Measurements from ENCODE around the gene CREM.

- TF ChIP-seq, protein P1, sequence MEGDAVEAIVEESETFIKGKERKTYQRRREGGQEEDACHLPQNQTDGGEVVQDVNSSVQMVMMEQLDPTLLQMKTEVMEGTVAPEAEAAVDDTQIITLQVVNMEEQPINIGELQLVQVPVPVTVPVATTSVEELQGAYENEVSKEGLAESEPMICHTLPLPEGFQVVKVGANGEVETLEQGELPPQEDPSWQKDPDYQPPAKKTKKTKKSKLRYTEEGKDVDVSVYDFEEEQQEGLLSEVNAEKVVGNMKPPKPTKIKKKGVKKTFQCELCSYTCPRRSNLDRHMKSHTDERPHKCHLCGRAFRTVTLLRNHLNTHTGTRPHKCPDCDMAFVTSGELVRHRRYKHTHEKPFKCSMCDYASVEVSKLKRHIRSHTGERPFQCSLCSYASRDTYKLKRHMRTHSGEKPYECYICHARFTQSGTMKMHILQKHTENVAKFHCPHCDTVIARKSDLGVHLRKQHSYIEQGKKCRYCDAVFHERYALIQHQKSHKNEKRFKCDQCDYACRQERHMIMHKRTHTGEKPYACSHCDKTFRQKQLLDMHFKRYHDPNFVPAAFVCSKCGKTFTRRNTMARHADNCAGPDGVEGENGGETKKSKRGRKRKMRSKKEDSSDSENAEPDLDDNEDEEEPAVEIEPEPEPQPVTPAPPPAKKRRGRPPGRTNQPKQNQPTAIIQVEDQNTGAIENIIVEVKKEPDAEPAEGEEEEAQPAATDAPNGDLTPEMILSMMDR (IDR thresholded peaks at IDR 0.05; ENCODE audit: low read depth, low read length) = no peak
- TF ChIP-seq EZH2phosphoT487 (IDR thresholded peaks at IDR 0.05; ENCODE audit: low read depth) = no peak
These were observed 105.9 kb downstream of the CREM start for GRCh38 chr10:35232527-35232926.

Data from OCI-LY3 (cell line).